ENCODE results near the gene SPEF2.
"Not testable (repeated sequence)": the region's sequence is repeated elsewhere in the genome, so short reads cannot be mapped to it uniquely, and the experiment has no call there.

The SPEF2 gene

GRCh38 chr5:35826056-35826455 is 208.4 kb downstream of the SPEF2 start:
- DNase-seq, result no peak

GRCh38 chr5:35826554-35826953 is 208.9 kb downstream of the SPEF2 start:
- no peak for DNase-seq

GRCh38 chr5:35828082-35828598 is 210.5 kb downstream of the SPEF2 start:
- DNase-seq, result no peak

- no peak for DNase-seq
These were observed 212.9 kb downstream of the SPEF2 start for GRCh38 chr5:35830587-35830986.

GRCh38 chr5:35832762-35833161 is 215.1 kb downstream of the SPEF2 start:
- no peak for DNase-seq

- no peak for DNase-seq
These were observed 215.6 kb downstream of the SPEF2 start for GRCh38 chr5:35833224-35833623.

- no peak for DNase-seq
These were observed 218.4 kb downstream of the SPEF2 start for GRCh38 chr5:35835796-35836742.

GRCh38 chr5:35838370-35839042 is 220.8 kb downstream of the SPEF2 start:
- no peak for DNase-seq

- no peak for DNase-seq
These were observed 225.2 kb downstream of the SPEF2 start for GRCh38 chr5:35842856-35843255.

- DNase-seq, result not testable (repeated sequence)
These were observed 227.8 kb downstream of the SPEF2 start for GRCh38 chr5:35845508-35845907.

GRCh38 chr5:35847491-35847890 is 229.8 kb downstream of the SPEF2 start:
- no peak for DNase-seq

GRCh38 chr5:35847961-35848360 is 230.3 kb downstream of the SPEF2 start:
- DNase-seq, result no peak

GRCh38 chr5:35849860-35850259 is 232.2 kb downstream of the SPEF2 start:
- no peak for DNase-seq

- DNase-seq, result no peak
These were observed 233.5 kb downstream of the SPEF2 start for GRCh38 chr5:35850967-35851680.

- DNase-seq, result no peak
These were observed 234.5 kb downstream of the SPEF2 start for GRCh38 chr5:35852084-35852734.

GRCh38 chr5:35852773-35853172 is 235.1 kb downstream of the SPEF2 start:
- DNase-seq, result no peak

GRCh38 chr5:35853631-35854030 is 236.0 kb downstream of the SPEF2 start:
- DNase-seq, result no peak

GRCh38 chr5:35854248-35854647 is 236.6 kb downstream of the SPEF2 start:
- DNase-seq, result no peak

- no peak for DNase-seq
These were observed 237.5 kb downstream of the SPEF2 start for GRCh38 chr5:35855187-35855586.

GRCh38 chr5:35856186-35856764 is 238.6 kb downstream of the SPEF2 start:
- not testable (repeated sequence) for DNase-seq

GRCh38 chr5:35856765-35857351 is 239.2 kb downstream of the SPEF2 start, which contains the start of gene IL7R:
IL7R (plus strand) TSS chr5:35856891; CDS start chr5:35856978, 87 bp downstream.
- no peak for DNase-seq
